ENCODE results near the gene GLUL.
A peak's percentile ranks its signal among the peaks of the same experiment; 100 is the strongest.
"Not testable (repeated sequence)": the region's sequence is repeated elsewhere in the genome, so short reads cannot be mapped to it uniquely, and the experiment has no call there.

Gene GLUL

DNA sequence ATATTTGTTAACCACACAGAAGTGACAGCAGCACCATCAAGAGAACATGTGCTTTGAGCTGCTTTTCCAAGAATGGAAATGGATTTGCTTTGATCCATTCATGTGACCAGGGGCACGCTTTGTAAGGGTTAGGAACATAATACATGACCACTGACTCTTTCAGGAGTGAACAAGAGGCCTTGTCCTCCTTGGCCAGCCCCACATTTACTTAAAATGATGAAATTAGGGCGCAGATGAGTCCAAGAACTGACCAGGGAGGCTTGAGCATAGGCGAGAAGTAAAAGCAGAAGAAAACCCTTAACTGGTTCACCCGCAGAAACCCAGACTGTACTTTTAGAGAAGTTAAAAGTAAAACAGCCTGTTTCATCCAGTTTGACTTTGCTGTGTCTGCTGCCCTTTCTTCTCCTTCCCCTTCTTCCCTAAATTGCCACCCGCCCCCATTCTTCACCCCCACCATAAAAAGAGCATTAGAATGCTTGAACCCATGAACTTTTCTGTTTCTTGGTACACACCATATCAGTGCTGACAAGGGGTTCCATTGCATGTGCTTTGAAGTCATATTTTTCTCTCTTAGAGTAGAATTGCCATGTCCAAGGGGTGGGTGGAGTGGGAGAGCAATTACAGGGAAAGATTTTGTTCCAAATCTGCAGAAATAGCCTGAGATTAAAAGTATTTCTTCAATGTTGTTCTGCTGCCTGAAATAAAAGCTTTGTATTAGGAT is 2.6 kb upstream of the GLUL start:
- DNase-seq (ENCODE audit: low spot score): no peak

DNA sequence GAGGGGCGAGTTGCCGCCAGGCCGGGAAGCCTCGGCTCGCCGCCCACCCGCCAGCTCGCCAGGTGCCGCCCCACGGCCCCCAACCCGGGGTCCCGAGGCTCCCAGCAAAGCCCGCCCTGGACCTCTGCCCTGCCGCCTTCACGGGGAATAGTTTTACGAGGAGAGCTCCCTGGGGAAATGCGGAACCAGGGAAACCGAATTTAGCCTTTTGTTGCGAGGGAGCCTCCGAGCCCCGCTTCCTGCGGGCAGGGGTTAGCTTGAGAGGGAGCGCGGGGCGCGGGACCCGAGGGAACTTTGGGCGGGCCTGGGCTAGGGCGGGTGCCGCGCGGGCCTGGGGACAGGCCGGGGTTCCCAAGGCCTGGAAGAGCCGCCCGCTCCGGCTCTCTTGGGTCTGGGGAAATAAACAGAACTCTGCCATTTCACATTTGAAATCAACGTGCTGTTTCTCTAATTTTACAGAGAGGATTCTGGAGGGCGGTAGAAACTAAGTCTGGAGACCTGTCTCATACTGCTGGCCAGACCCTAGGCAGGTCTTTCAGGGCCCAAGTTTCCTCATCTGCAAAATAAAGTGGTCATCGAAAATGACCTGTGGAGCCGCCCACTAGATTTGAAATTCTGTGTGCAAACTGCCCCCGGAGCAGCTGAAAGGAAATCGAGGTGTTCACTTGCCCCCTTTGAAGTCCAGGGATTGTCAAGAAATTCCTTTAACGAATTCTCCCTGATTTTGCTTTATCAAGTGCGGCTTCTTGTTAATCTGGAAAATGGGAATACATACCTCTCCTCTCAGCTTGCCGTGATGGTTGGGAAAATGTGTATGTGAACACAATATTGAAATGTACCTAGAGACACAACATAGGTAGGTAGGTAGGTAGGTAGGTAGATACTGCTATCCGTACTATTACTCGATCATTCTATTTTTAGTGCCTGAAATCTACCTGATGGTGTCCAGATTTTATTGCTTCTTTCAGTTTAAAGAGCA is 749 bp upstream of the GLUL start:
- DNase-seq (ENCODE audit: low spot score): peak; percentile 31

DNA sequence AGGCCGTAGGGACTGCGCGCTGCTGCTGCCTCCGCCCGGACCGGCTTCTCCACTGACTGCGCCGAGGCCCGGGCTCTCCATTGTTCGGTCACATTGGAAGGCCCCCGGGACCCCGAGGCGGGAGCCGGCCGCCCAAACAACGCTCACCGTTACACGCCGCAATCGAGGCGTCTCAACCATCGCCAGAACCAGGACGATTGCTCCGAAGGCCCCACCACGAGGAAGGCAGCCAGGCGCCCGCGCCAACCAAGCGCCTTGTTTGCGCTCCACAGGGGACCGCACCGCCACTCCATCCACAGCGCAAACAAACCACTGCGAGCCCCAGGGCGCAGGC is 595 bp downstream of the GLUL start:
- DNase-seq (ENCODE audit: low spot score): no peak

DNA sequence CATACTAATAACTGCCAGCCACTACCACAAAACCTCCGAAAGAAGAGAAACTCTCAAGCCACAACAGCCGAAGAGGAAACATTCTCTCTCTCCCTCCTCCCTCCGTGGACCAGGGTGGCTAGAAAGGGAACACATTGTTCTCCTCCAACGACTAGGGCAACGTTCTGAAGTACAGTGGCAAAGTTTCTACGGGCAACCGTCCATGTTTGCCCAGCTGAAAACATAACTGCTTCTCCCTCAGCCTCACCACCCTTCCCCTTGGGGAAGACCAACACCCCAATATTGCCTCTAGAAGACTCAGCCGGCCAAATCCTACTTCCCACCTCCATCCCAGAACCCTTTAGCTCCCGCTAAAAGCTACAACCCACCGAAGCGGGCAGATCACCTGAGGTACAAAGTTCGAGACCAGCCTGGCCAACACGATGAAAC is 2.0 kb downstream of the GLUL start:
- no peak for DNase-seq (ENCODE audit: low spot score)

DNA sequence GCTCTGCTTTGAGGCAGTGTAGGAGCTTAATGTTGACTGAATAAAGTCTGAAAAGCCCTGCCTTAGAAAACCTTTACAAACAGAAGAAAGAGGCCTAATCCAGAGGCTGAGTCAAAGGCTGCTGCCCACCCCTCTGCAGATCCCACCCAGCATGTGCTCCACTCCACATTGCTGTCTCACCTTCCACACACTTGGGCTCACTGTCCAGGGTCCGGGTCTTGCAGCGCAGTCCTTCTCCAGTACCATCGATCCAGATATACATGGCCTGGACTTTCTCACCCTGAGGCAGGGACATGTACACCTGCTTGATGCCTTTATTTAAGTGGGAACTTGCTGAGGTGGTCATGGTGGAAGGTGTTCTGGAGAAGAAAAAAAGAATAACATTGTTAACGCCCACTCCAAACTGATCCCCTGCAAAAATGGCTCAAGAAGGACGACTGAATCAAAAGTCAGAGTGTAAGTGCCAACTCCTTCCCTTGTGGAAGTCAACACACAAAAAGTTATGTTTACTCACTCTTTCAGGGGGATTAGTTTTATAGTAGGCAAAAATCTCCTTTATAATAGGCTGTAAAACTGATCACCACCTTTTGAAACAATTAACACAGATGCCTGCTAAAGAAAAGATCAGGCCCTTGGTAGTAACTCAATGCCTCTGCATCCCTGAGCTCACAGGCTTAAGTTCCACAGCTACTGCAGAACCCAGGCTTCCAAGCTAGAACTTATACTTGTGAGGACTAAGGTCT is 3.0 kb downstream of the GLUL start:
- DNase-seq (ENCODE audit: low spot score): no peak

DNA sequence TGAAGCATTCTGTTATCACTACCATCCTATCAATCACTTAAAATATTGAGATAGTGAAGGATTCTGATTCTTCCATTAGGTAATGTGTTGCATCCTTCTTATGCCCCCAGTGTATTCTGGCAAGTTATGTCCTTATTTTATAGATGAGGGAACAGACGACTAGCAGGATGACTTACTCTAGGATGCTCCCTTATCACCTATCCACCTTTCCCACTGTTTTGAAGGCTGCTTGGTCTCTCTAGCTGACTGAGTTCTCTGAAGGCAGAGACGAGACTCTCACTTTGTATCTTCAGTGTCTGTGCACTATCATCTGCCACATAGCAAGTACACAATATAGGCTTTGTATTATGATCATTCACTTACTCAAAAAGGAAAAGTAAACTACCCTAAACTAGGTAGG is 4.0 kb downstream of the GLUL start:
- no peak for DNase-seq (ENCODE audit: low spot score)

DNA sequence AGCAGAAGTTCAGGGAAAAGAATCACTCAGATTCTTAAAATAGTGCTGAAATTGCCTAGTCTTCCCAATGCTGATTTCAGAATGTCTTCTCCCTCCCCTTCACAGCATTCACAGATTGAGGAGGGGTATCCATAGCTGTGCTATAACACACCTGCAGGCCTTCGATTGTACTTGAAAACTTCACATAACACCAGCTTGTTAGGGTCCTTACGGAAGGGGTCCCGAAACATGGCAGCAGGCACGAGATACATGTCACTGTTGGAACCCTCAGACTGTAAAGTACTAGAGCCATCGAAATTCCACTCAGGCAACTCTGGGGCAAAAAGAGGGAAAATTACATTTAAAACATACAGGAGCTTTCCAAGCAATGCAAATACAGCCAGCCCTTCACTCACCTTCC is 4.6 kb downstream of the GLUL start:
- DNase-seq (ENCODE audit: low spot score): no peak

DNA sequence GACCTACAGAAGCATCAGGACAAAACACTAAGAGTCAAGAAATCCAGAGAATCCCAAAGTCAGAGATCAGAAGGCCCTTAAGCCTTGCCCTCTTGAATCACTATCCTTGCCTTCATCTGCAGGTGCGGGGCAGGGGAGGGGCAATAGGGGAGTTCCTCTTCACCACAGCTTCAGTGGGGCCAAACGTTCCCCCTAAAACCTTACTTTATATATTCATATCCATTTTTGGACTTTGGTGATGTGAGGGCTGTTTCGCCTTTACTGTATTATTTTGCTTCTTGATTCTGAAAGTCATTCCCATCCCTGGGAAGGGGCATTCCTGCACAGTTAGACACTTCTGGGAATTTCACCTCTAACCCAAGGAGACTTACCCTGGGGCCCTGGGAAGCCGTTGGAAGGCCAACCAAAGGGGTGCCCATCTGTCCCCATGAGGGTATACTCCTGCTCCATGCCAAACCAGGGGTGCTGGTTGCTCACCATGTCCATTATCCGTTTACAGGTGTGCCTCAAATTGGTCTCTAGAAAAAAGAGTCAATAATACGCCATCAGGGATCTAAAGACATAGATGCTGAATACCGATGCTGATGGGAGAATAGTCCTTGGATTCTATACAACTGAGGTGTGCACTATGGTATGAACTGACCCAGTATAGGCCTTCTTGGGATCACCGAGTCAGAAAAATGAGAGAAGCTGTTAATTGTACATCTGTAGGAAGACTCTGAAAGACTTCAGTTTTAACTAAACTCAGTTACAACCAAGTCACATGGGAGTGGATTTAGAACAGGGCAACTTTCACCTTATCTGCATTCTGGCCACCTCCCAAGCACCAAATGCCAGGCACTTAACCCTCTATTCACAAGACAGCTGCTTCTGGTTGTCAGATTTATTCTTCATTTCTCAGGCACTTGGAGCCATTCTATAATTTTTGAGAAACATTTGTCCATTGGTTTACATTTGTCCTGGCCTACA is 5.4 kb downstream of the GLUL start:
- DNase-seq (ENCODE audit: low spot score): no peak

DNA sequence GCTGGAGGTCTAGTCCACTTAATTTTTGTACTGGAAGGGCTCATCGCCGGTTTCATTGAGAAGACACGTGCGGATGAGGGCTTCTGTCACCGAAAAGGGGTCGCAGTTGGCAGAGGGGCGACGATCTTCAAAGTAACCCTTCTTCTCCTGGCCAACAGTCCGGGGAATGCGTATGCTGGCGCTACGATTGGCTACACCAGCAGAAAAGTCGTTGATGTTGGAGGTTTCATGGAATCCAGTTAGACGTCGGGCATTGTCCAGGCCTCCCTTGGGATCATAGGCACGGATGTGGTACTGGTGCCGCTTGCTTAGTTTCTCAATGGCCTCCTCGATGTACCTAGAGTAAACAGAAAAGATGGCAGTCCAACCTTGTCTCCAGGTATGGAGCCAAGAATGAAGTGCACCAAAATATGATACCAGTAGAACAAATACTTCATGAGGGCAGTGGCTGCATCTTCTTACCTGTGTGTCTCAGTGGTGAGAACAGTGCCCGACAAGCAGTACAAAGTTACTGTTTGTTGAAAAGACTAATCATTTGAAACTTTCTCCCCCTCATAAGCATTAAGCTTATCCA is 7.1 kb downstream of the GLUL start:
- no peak for DNase-seq (ENCODE audit: low spot score)

DNA sequence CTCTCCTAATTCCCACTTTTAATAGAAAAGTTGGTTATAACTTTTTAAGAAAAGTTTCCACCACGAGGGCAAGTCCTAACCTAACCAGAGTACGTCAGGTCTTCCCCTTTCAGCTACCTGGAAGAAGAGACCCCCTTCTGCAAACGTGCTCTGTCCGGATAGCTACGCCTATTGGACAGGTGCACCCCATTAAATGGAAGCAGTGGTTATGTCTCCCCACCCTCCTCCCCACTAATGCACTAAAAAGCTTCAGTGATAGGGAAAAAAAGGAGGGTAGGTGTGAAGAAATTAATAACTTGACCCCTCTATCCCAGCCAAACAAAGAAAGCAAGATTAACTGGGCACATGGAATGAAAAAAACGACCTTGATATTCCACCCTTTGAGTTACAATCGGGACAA is 7.7 kb downstream of the GLUL start:
- no peak for DNase-seq (ENCODE audit: low spot score)

DNA sequence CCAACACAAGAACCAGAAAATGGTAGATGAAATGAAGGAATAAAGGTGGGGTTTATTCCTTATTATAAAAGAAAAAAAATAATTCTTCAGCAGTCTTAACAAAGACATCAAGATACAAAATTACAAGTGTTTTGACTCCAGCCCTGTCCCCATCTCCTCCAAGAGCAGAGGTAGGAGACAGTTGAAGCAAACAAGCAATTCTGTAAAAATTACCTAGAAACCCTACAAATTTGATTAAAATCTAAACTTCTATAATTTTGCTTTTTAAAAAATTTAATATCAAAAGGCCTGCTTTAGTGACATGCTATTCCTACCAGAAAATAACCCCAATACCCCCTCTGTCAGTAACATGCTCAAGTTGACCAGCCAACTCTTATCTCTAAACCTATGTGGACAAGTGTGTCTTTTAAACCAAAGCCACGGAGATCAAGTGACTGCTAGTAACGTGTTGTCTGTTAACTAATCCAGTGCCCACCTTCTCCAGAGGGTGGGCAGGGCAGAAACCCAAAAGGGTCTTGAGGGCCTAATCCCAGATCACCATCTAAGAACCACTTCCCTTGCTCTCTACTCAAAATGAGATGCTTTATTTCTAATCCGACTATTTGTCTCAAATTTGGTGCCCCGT is 8.4 kb downstream of the GLUL start:
- DNase-seq (ENCODE audit: low spot score): no peak

DNA sequence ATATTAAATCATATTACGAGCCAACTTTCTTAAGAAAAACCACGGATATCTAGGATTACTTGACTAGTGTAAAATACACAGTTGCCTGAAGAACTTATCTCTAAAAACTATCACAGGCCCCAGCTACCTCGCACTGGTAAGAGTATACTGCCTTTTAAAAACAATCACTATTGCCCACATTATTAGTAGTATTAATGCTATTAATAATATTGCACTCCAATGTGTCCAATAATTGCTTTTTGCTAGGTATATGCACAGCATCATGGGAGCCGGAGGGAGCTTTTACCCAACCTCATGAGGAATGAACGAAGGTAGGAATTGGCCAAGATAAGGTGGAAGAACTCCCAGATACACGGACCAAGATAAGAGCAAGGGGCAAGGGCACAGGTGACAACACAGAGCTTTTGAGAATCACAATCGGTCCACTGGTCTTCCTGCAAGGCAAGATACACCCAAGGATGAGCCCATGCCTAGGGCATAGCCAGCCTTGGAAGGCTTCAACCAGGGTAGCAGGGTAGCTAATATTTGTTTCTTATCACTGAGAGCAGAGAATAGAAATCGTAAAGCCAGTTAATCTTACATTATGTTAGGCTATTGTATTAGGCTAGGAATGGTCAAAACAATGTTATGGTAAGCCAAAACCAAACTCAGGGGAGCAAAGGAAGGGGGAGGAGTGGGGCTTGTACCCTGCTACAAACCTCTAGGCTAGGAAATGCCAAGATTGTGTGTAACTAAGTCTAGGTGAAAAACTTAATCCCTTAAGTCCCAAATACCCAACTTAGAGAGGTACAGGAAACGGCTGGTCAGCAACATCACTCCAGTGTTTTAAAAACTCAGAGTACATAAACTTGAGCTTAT is 9.4 kb downstream of the GLUL start:
- DNase-seq (ENCODE audit: low spot score): no peak

DNA sequence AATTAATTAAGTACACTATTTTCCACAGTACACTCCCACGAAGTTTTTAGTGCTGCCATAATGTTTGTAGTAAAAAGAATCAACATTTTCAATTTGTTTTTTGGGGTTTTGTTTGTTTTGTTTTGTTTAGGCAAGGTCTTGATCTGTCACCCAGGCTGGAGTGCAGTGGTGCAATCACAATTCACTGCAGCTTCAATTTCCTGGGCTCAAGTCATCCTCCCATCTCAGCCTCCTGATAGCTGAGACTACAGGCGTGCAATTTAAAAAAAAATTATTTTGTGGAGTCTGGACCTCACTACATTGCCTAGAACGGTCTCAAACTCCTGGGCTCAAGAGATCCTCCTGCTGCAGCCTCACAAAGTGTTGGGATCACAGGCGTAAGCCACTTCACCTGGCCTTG is 11.4 kb downstream of the GLUL start:
- DNase-seq (ENCODE audit: low spot score): no peak

DNA sequence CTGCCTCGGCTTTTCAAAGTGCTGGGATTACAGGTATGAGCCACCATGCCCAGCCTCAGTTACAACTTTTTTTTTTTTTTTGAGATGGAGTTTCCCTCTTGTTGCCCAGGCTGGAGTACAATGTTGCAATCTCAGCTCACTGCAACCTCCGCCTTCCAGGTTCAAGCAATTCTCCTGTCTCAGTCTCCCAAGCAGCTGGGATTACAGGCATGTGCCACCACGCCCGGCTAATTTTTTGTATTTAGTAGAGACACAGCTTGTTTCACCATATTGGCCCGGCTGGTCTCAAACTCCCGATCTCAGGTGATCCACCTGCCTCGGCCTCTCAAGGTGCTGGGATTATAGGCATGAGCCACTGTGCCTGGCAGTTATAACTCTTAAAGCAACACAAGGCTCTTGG is 11.8 kb downstream of the GLUL start:
- not testable (repeated sequence) for DNase-seq (ENCODE audit: low spot score)

DNA sequence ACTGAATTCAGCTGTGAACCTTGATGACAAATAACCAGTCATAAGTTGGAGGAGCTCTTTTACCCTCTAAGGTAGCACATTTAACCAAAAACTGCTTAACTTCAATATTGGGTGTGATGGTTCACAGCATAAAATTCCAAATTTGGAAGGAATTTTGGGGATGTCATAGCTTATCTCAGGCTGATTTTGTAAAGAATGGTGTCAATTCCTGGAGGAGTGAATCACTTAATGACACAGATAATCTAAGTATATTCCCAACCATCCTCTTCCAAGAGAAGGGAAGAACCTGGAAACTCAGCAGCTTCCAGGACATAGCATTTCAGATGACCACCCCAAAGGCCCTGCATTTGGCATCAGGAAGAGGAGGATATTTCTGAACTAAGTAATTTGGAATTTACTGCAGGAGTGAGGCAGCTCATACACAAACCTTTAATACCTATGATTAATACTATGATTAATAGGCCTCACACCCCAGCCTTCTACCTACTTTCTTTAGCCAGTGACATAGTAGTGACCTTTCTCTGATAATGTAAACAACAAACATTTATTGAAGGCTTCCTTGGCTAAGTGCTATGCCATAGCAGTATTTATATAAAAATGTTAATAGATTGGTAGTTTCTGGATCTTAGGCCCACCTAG is 14.5 kb downstream of the GLUL start:
- no peak for DNase-seq (ENCODE audit: low spot score)

DNA sequence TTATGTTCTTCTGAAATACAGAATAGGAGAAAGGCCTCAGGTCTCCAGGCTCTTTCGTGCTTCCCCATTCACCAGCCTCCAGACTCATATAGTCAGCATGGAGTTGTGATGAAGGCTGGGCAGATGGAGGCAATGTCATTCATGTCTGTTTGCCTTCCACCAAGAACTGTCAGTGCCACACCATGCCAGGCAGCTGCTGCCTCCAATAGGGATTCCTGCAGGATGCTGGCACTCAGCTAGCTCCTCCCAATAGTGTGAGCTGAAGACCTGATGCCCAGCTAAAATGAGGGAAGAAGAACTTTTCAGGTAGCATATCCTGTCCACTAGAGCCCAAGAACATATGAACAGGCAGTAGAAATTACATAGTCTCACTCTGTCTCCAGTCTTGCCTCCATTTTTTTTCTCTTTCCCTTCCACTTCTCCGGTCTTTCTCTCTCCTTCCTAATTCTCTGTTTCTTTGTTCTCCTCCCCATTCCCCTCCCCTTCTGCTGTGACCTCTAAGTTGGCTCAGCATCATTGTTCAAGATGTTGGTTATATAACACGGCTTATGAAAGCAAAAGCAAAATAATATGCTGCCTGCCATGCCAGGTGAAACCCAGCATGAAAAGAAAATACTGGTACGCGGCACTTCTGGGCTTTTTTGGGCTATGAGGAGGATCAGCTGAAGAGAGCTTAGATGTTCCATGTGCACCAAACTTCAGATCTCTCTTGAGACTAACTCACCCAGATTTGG is 17.3 kb downstream of the GLUL start:
- no peak for DNase-seq (ENCODE audit: low spot score)

DNA sequence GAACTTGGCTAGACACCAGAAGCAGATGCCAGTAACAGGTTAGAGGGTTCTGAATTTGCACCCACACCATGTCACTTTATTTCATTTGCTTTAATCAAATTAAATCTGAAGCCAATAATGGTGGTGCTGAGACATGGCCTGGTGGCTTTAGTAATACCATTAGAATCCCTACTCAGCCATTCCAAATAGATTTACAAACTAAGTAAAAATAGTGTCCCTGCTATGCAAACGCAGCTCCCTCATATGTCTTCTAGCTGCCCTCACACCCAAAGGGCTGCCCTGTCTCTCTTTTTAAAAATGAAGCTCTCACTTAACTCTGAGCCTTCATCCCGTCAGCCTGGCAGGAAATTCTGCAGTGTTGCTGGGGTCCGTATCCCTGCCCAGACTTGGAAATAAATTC is 21.1 kb downstream of the GLUL start:
- no peak for DNase-seq (ENCODE audit: low spot score)

DNA sequence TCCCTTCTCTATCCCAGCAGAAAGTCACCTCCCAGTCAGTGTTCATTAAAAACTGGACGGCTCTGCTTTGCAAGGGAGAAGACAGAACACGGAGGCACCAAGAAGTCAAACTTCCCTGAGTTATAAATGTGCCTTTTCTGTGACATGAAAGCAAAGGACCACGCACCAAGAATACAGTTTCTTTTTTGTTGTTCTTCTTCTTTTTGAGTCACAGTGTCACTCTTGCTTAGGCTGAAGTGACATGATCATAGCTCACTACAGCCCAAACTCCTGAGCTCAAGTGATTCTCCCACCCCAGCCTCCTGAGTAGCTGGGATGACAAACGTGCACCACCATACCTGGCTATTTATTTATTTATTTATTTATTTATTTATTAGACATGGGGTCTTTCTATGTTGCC is 22.7 kb downstream of the GLUL start:
- no peak for DNase-seq (ENCODE audit: low spot score)

DNA sequence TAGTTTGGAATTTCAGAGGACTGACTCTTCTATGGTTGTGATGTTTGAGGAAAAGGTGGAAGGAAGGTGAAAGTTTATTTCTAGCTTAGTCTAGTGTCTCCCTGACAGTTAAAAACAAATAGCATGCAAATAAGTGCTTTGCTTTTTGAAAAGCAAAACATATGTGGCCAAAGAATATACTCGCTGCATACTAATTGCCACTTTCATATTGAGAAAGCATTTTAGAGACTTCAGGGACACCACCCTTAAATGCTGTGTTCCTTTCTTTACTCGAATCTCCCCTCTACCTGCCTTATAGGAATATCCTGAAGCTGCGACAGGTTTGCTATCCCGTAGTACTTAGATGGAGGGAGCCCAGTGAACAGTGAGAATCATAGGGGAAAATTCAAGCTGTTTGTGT is 23.2 kb downstream of the GLUL start:
- DNase-seq (ENCODE audit: low spot score): no peak

Data from hepatic stellate cell (primary cell).